GM12801 (cell line): ENCODE data around the gene UBA3.

Experiments used
- CTCF ChIP-seq: IDR thresholded peaks from one replicate; pipeline ENCODE4 v1.5.1; 2011; ENCODE audit warnings: control low read depth; ENCODE audit not compliant: insufficient read length; ENCODE audit errors: extremely low read depth

UBA3 gene

GRCh38 chr3:69065318-69065964 lies 14.7 kb downstream of the UBA3 start:
- TF ChIP-seq CTCF = no peak

- no peak for TF ChIP-seq CTCF
These were observed 16.5 kb downstream of the UBA3 start for GRCh38 chr3:69063636-69064035.

GRCh38 chr3:69059688-69060087 lies 20.5 kb downstream of the UBA3 start:
- no peak for TF ChIP-seq CTCF

- TF ChIP-seq CTCF = no peak
These were observed 21.3 kb downstream of the UBA3 start for GRCh38 chr3:69058947-69059224.

GRCh38 chr3:69058180-69058946 lies 21.8 kb downstream of the UBA3 start:
- no peak for TF ChIP-seq CTCF

GRCh38 chr3:69052472-69052898 lies 27.7 kb downstream of the UBA3 start:
- no peak for TF ChIP-seq CTCF

- no peak for TF ChIP-seq CTCF
These were observed 28.3 kb downstream of the UBA3 start, which contains the start of gene TMF1 for GRCh38 chr3:69051756-69052471. TSS of gene TMF1 (minus strand) at chr3:69052333. CDS start at chr3:69052086, 247 bp downstream.
